OCI-LY7 (cell line): ENCODE measurements around the gene ERCC3. TPM values are rescaled to one million over a fixed set of nuclear protein-coding genes. Genes with fewer than 3 reads are reported as not detected.

Source experiments
- BruUV-seq: library from RNA; stranded (reverse); fragments of 400-500 nt; replicated peaks from 2 replicates; lab custom pipeline; 2021; lab: Mats Ljungman, UMichigan
- CTCF ChIA-PET: fragments of 300-600 bp; sonication (Branson Sonifier 250); formaldehyde crosslinking; loops from one replicate; lab custom pipeline; 2022; ENCODE audit warnings: antibody characterized with exemption; ENCODE audit not compliant: unreplicated experiment; lab: Charles Lee
- POLR2A ChIA-PET: fragments of 300-600 bp; sonication (Branson Sonifier 250); formaldehyde crosslinking; loops from one replicate; lab custom pipeline; 2022; ENCODE audit warnings: antibody characterized with exemption; lab: Charles Lee
- DNase-seq: peaks from one replicate; pipeline ENCODE4 v3.0.0-alpha.2; 2015; ENCODE audit warnings: low spot score
- H2AFZ ChIP-seq: fragments of 200-600 bp; sonication (generic), shearing (Covaris generic); 2 replicates; pipeline ENCODE4 v1.6.1; 2014; ENCODE audit warnings: mild to moderate bottlenecking, antibody characterized with exemption, low read length, moderate library complexity
- H3K27ac ChIP-seq: fragments of 200-600 bp; sonication (generic); 2 replicates; pipeline ENCODE4 v1.5.1; 2014; ENCODE audit warnings: mixed run types, low read depth, mild to moderate bottlenecking, moderate library complexity, low read length, inconsistent platforms; ENCODE audit not compliant: poor library complexity, severe bottlenecking
- H3K36me3 ChIP-seq: fragments of 200-600 bp; sonication (generic); 2 replicates; pipeline ENCODE4 v1.6.1; 2014; ENCODE audit warnings: mild to moderate bottlenecking, antibody characterized with exemption, low read length, moderate library complexity, mixed read lengths; ENCODE audit not compliant: insufficient read depth
- H3K4me1 ChIP-seq: fragments of 200-600 bp; sonication (generic); 2 replicates; pipeline ENCODE4 v1.5.1; 2014; ENCODE audit warnings: mild to moderate bottlenecking, low read length; ENCODE audit not compliant: insufficient read depth, poor library complexity, severe bottlenecking
- H3K4me2 ChIP-seq: fragments of 200-600 bp; sonication (generic); 2 replicates; pipeline ENCODE4 v1.6.1; 2014; ENCODE audit warnings: mild to moderate bottlenecking, low read length
- H3K4me3 ChIP-seq: fragments of 200-600 bp; sonication (generic); 2 replicates; pipeline ENCODE4 v1.5.1; 2014; ENCODE audit warnings: mild to moderate bottlenecking, low read depth, low read length; ENCODE audit not compliant: poor library complexity, severe bottlenecking
- H3K79me2 ChIP-seq: fragments of 200-600 bp; sonication (generic); 2 replicates; pipeline ENCODE4 v1.6.1; 2016; ENCODE audit warnings: low read depth, mild to moderate bottlenecking, low read length, moderate library complexity, mixed read lengths; ENCODE audit not compliant: insufficient read depth
- H3K9me2 ChIP-seq: fragments of 200-600 bp; sonication (generic); 2 replicates; pipeline ENCODE4 v1.6.1; 2016; ENCODE audit warnings: mild to moderate bottlenecking, low read length, mixed read lengths; ENCODE audit not compliant: insufficient read depth
- H3K9me3 ChIP-seq: fragments of 200-600 bp; sonication (generic); 2 replicates; pipeline ENCODE4 v1.6.1; 2014; ENCODE audit warnings: mild to moderate bottlenecking, mixed run types, low read length, mixed read lengths
- H4K20me1 ChIP-seq: fragments of 200-600 bp; sonication (generic); 2 replicates; pipeline ENCODE4 v1.6.1; 2014; ENCODE audit warnings: mild to moderate bottlenecking, antibody characterized with exemption, low read length, moderate library complexity, mixed read lengths; ENCODE audit not compliant: insufficient read depth
- EZH2phosphoT487 ChIP-seq: fragments of 200-600 bp; sonication (generic); IDR thresholded peaks from 2 replicates; pipeline ENCODE4 v1.6.1; 2018; ENCODE audit warnings: low read depth, borderline replicate concordance, mild to moderate bottlenecking, mixed run types, antibody characterized with exemption, low read length, moderate library complexity, mixed read lengths
- intact Hi-C: fragments of 100-400 bp; cut with micrococcal nuclease; formaldehyde crosslinking; loops from one replicate; pipeline ENCODE4 v1.10.0; 2022; ENCODE audit not compliant: unreplicated experiment
- total RNA-seq, 2 experiments: library from RNA; depleted of rRNA in 1 of 2; stranded (reverse); fragments of >200 nt in 1 of 2; shearing (Covaris generic) in 1 of 2; gene quantifications; 2 replicates each; pipeline ENCODE4 v1.2.3, GENCODE V29; 2014 to 2022
- TF ChIP-seq, protein P1 (sequence below): fragments of 200-600 bp; sonication (generic); conservative IDR thresholded peaks from 2 replicates; pipeline ENCODE4 v1.5.1; 2014; ENCODE audit warnings: mild to moderate bottlenecking, antibody characterized with exemption, low read length, moderate library complexity, mixed read lengths

The ERCC3 gene
- total RNA-seq, 2 experiments from 2014 or later: 35.1 to 58.4 TPM

DNA sequence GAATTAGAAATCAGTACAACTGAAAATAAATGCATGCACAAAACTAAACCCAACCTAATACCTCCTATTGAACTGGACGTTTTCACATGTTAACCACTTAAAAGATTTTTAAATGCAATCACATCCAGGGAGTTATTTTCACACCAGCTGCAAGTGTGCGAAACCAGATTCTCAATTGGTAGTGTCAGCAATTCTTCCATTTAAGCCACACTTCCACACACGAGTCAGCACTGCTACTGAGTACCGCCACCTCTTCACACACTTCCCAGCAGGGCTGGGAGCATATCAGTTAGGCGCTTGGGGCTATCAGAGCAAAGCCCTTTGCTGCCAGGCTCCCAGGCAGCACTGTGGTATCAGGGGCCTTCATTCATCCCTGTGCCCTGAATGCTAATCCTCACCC, 14.2 kb downstream of the ERCC3 start:
- CTCF ChIA-PET: no interaction called here

DNA sequence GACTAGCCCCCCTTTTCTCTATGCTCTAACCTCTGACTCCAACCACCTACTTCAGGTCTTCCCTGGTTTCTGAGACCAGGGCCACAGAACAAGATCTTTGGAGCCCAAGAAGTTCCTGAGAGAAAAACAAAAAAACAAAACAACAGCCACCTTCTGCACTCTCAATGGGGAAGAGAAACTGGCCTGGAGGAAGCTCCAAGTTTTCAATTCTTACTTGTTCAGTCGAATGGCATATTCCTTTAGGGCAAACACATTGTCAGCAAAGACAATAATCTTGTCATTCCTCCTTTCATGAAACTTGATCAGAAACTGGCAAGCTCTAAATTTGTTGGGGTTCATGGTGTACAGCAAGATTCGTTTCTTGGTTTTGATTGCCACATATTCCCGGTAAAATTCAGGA, 15.0 kb downstream of the ERCC3 start:
- H3K4me1 ChIP-seq: no peaks in the 10 kb centered on the region
- peaks cover 9% of the 10 kb centered on the region; the same call in 1 of the 2 replicates for H3K9me3 ChIP-seq
- DNase-seq: no peak
- H3K4me3 ChIP-seq: no peak overlapping the region
- TF ChIP-seq, protein P1, sequence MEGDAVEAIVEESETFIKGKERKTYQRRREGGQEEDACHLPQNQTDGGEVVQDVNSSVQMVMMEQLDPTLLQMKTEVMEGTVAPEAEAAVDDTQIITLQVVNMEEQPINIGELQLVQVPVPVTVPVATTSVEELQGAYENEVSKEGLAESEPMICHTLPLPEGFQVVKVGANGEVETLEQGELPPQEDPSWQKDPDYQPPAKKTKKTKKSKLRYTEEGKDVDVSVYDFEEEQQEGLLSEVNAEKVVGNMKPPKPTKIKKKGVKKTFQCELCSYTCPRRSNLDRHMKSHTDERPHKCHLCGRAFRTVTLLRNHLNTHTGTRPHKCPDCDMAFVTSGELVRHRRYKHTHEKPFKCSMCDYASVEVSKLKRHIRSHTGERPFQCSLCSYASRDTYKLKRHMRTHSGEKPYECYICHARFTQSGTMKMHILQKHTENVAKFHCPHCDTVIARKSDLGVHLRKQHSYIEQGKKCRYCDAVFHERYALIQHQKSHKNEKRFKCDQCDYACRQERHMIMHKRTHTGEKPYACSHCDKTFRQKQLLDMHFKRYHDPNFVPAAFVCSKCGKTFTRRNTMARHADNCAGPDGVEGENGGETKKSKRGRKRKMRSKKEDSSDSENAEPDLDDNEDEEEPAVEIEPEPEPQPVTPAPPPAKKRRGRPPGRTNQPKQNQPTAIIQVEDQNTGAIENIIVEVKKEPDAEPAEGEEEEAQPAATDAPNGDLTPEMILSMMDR: no peak
- TF ChIP-seq EZH2phosphoT487: no peak
- H3K27ac ChIP-seq: no peak overlapping the region
- no peak overlapping the region for H2AFZ ChIP-seq
- H3K36me3 ChIP-seq: peaks cover 95% of the 10 kb centered on the region
- no peaks in the 10 kb centered on the region for H3K9me2 ChIP-seq
- POLR2A ChIA-PET: interaction anchor here (0.7 kb wide), 1 partner anchor 121 kb away, joined by 4 read pairs; no protein-coding TSS in a partner anchor
- no peaks in the 10 kb centered on the region for H4K20me1 ChIP-seq
- H3K4me2 ChIP-seq: no peak overlapping the region
- no peaks in the 10 kb centered on the region for H3K79me2 ChIP-seq
- intact Hi-C loops: no loop called here
- CTCF ChIA-PET: no interaction called here
- no TSS peak for BruUV-seq

More for the DNA sequence above, 14.2 kb downstream of the ERCC3 start:
- Histone ChIP-seq H3K4me2 (no peak overlapping the region), H3K79me2 (no peaks in the 10 kb centered on the region), H3K9me3 (peaks cover 12% of the 10 kb centered on the region; the same call in 1 of the 2 replicates), H3K4me1 (no peaks in the 10 kb centered on the region), H4K20me1 (no peaks in the 10 kb centered on the region), H3K9me2 (no peaks in the 10 kb centered on the region), H2AFZ (no peak overlapping the region), H3K4me3 (no peak overlapping the region), H3K27ac (no peak overlapping the region), H3K36me3 (peaks cover 96% of the 10 kb centered on the region)
- DNase-seq: no peak
- no peak for TF ChIP-seq EZH2phosphoT487
- TF ChIP-seq, protein P1: no peak
- intact Hi-C loops: no loop called here
- POLR2A ChIA-PET: no interaction called here
- BruUV-seq: no TSS peak

DNA sequence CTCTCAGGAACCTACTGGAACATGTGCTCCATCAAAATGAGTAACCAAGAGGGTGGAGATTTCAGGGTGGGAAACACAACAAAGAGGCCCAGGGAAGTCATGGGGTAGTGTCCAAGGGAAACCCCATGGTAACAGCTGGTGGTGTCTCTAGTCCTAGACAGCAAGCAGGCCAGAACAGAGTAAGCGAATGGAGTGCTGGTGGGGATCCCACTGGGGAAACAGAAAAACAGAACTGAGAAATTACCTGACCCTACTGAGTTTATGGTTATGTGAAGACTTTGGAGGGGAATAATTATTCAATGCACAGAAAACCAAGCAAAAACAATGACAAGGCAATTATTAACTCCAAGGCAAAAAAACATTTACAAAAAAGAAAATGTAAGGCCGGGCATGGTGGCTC, 16.9 kb downstream of the ERCC3 start:
- POLR2A ChIA-PET: interaction anchor here (0.8 kb wide), 1 partner anchor 11 kb away, joined by 3 read pairs; no protein-coding TSS in a partner anchor
- no peaks in the 10 kb centered on the region for H3K79me2 ChIP-seq

More for the DNA sequence above, 16.9 kb downstream of the ERCC3 start:
- no peak for DNase-seq
- Histone ChIP-seq H3K36me3 (peaks cover 94% of the 10 kb centered on the region), H3K4me3 (no peak overlapping the region), H2AFZ (no peak overlapping the region), H3K9me2 (no peaks in the 10 kb centered on the region), H4K20me1 (no peaks in the 10 kb centered on the region), H3K27ac (no peak overlapping the region), H3K4me2 (no peak overlapping the region), H3K4me1 (no peaks in the 10 kb centered on the region), H3K9me3 (no peaks in the 10 kb centered on the region)
- no TSS peak for BruUV-seq
- intact Hi-C loops: no loop called here
- TF ChIP-seq, protein P1: no peak
- no peak for TF ChIP-seq EZH2phosphoT487
- CTCF ChIA-PET: no interaction called here
